Endodermal cell (in vitro differentiated cells): ENCODE results near the gene FAM13A. TPM values are rescaled to one million over a fixed set of nuclear protein-coding genes. Genes with fewer than 3 reads are reported as not detected.

Source experiments
- DNase-seq: peaks from one replicate; pipeline ENCODE4 v3.0.0-alpha.2; 2017
- H3K27ac ChIP-seq: 2 replicates; pipeline ENCODE4 v1.5.1; 2013; ENCODE audit warnings: mild to moderate bottlenecking, low read depth, low read length, moderate library complexity
- H3K27me3 ChIP-seq: 2 replicates; pipeline ENCODE4 v1.6.1; 2013; ENCODE audit warnings: mild to moderate bottlenecking, low read length, moderate library complexity; ENCODE audit not compliant: insufficient read depth, control insufficient read depth, poor library complexity, severe bottlenecking
- H3K36me3 ChIP-seq: 2 replicates; pipeline ENCODE4 v1.7.0; 2013; ENCODE audit warnings: mild to moderate bottlenecking, low read length, moderate library complexity; ENCODE audit not compliant: control insufficient read depth, insufficient read depth
- H3K4me1 ChIP-seq: one replicate; pipeline ENCODE4 v1.7.0; 2013; ENCODE audit warnings: low read length; ENCODE audit not compliant: control insufficient read depth, insufficient read depth
- H3K4me3 ChIP-seq: 2 replicates; pipeline ENCODE4 v1.5.1; 2013; ENCODE audit warnings: mild to moderate bottlenecking, low read length, moderate library complexity
- H3K9ac ChIP-seq: 2 replicates; pipeline ENCODE4 v1.6.1; 2013; ENCODE audit warnings: mild to moderate bottlenecking, low read length, moderate library complexity; ENCODE audit not compliant: poor library complexity, severe bottlenecking; ENCODE audit errors: extremely low read depth
- H3K9me3 ChIP-seq: 2 replicates; pipeline ENCODE4 v1.6.1; 2013; ENCODE audit warnings: mild to moderate bottlenecking, low read length, moderate library complexity; ENCODE audit not compliant: control insufficient read depth
- H3K27ac Mint-ChIP-seq: 2 replicates; pipeline ENCODE4 v1.8.0; 2020; ENCODE audit warnings: mixed read lengths
- H3K27me3 Mint-ChIP-seq: 2 replicates; pipeline ENCODE4 v1.8.0; 2021; ENCODE audit warnings: mild to moderate bottlenecking, mixed read lengths; ENCODE audit not compliant: insufficient read depth
- H3K36me3 Mint-ChIP-seq: 2 replicates; pipeline ENCODE4 v1.8.0; 2020; ENCODE audit warnings: low read depth, mixed read lengths
- H3K4me1 Mint-ChIP-seq: 2 replicates; pipeline ENCODE4 v1.8.0; 2020; ENCODE audit warnings: mixed read lengths
- H3K4me3 Mint-ChIP-seq: 2 replicates; pipeline ENCODE4 v1.8.0; 2020; ENCODE audit warnings: mild to moderate bottlenecking, moderate library complexity, mixed read lengths
- H3K9me3 Mint-ChIP-seq: 2 replicates; pipeline ENCODE4 v1.8.0; 2020; ENCODE audit warnings: mild to moderate bottlenecking, mixed read lengths
- WGBS, 2 experiments: methylation state at CpG; one replicate each; pipeline versions ENCODE4 v1.1.5 to v1.1.7; 2013; ENCODE audit warnings: missing lambda C conversion rate in 2 of 2, mixed read lengths in 1 of 2; ENCODE audit not compliant: insufficient coverage in 1 of 2, insufficient read length in 1 of 2; 5-methylcytosine and 5-hydroxymethylcytosine counted together
- total RNA-seq, 2 donors: library from RNA; stranded (reverse); fragmentation: NEBNext Ultra II Directional in 1 of 2; extraction: Animal tissue kit (Norgen Biotek cat#: 25700) in 1 of 2; gene quantifications; 2 replicates in 1 of 2; 3 replicates in 1 of 2; pipeline ENCODE4 v1.2.1, GENCODE V29; 2021
- TF ChIP-seq, protein P1 (sequence below): fragments of 200-600 bp; sonication (generic); conservative IDR thresholded peaks from 2 replicates; pipeline ENCODE4 v1.5.0; 2021; ENCODE audit warnings: antibody characterized with exemption, mild to moderate bottlenecking

FAM13A gene
- total RNA-seq, 2 donors from 2014 or later = 13.6 to 17.0 TPM

DNA sequence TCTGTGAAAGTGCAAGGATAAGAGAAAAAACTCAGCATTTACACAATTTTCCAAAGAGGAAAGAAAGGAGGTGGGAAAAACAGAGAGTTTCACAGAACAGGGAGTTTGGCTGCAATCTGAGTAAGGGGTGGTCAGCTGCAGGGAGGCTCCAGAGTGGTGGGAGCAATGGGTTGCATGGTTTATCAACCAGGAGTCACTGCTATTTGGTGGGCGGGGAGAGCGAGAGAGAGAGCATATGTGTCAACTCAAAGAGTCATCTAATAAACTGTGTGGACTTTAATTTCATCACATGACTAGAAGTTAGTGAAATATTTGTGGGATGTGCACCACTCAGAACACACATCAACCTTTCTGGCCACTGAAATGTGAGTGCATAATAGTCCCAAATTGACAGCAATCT, 94.6 kb downstream of the FAM13A start:
- H3K27ac Mint-ChIP-seq = no peak overlapping the region
- Histone ChIP-seq H3K36me3 (no peaks in the 10 kb centered on the region), H3K9me3 (no peaks in the 10 kb centered on the region), H3K4me1 (peaks cover 4% of the 10 kb centered on the region), H3K27ac (no peak overlapping the region), H3K9ac (no peak overlapping the region), H3K27me3 (no peaks in the 10 kb centered on the region), H3K4me3 (no peak overlapping the region)
- no peaks in the 10 kb centered on the region for H3K27me3 Mint-ChIP-seq
- TF ChIP-seq, protein P1, sequence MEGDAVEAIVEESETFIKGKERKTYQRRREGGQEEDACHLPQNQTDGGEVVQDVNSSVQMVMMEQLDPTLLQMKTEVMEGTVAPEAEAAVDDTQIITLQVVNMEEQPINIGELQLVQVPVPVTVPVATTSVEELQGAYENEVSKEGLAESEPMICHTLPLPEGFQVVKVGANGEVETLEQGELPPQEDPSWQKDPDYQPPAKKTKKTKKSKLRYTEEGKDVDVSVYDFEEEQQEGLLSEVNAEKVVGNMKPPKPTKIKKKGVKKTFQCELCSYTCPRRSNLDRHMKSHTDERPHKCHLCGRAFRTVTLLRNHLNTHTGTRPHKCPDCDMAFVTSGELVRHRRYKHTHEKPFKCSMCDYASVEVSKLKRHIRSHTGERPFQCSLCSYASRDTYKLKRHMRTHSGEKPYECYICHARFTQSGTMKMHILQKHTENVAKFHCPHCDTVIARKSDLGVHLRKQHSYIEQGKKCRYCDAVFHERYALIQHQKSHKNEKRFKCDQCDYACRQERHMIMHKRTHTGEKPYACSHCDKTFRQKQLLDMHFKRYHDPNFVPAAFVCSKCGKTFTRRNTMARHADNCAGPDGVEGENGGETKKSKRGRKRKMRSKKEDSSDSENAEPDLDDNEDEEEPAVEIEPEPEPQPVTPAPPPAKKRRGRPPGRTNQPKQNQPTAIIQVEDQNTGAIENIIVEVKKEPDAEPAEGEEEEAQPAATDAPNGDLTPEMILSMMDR = no peak
- H3K9me3 Mint-ChIP-seq = peaks cover 12% of the 10 kb centered on the region
- H3K36me3 Mint-ChIP-seq = peaks cover 14% of the 10 kb centered on the region
- no peak for DNase-seq
- peaks cover 15% of the 10 kb centered on the region for H3K4me1 Mint-ChIP-seq
- H3K4me3 Mint-ChIP-seq = no peak overlapping the region
- 88% methylated on average over 2 of the region's 2 CpGs; no CpG with 5 or more reads in 1 of the 2 experiments for WGBS, 2 experiments

DNA sequence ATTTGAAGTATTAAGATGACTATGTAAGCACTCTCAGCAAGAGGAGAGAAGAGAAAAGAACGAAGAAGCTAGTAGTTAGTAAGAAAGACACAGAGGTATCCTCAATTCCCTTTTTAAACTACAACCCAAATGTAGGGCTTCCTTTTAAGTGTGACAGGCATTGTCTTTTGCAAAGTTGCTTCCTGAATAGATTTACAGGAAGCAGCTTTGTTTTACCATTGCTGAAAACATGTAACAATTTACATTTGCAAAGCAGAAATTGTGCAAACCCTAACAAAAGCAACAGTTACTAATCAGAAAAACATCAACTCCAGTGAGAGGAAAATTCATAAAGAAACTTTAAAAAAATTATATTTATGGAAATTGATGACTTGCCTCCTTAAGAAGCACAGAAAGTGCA, 96.4 kb downstream of the FAM13A start:
- Histone ChIP-seq H3K9ac (no peak overlapping the region), H3K27ac (no peak overlapping the region), H3K4me3 (no peak overlapping the region), H3K27me3 (no peaks in the 10 kb centered on the region), H3K4me1 (peaks cover 4% of the 10 kb centered on the region), H3K9me3 (no peaks in the 10 kb centered on the region), H3K36me3 (no peaks in the 10 kb centered on the region)
- H3K27ac Mint-ChIP-seq = peak overlapping the region; percentile 15
- no peaks in the 10 kb centered on the region for H3K27me3 Mint-ChIP-seq
- no peak overlapping the region for H3K4me3 Mint-ChIP-seq
- H3K9me3 Mint-ChIP-seq = peaks cover 19% of the 10 kb centered on the region
- peaks cover 15% of the 10 kb centered on the region for H3K4me1 Mint-ChIP-seq
- TF ChIP-seq, protein P1 = no peak
- no peak for DNase-seq
- H3K36me3 Mint-ChIP-seq = peaks cover 16% of the 10 kb centered on the region
- no CpG with 5 or more reads among the region's 1 CpG for WGBS, 2 experiments

DNA sequence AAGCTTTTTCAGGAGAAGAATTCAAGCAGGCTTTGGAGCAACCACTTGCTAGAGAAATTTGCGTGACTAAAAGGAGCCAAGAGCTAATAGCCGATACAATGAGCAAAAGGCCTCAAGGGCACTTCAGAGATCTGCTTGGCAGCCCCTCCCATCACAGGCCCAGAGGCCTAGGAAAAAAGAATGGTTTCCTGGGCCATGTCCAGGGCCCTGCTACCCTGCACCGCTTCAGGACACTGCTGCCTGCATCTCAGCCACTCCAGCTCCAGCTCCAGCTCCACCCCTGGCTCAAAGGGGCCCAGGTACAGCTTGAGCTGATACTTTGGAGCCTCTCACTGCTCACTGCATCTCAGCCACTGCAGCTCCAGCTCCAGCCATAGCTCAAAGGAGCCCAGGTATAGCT, 98.9 kb downstream of the FAM13A start:
- no peak overlapping the region for H3K9ac ChIP-seq
- Mint-ChIP-seq H3K27ac (no peak overlapping the region), H3K4me3 (no peak overlapping the region), H3K36me3 (peaks cover 16% of the 10 kb centered on the region), H3K9me3 (peaks cover 19% of the 10 kb centered on the region), H3K27me3 (no peaks in the 10 kb centered on the region), H3K4me1 (peaks cover 12% of the 10 kb centered on the region)
- no peaks in the 10 kb centered on the region for H3K27me3 ChIP-seq
- peaks cover 4% of the 10 kb centered on the region for H3K4me1 ChIP-seq
- WGBS, 2 experiments = 89 to 91% methylated on average over 2 to 3 of the region's 3 CpGs
- no peak overlapping the region for H3K27ac ChIP-seq
- H3K36me3 ChIP-seq = no peaks in the 10 kb centered on the region
- no peaks in the 10 kb centered on the region for H3K9me3 ChIP-seq
- H3K4me3 ChIP-seq = no peak overlapping the region
- TF ChIP-seq, protein P1 = no peak
- DNase-seq = no peak
